H9 (cell line): ENCODE results near the gene KDM1B. TPM values are rescaled to one million over a fixed set of nuclear protein-coding genes. Genes with fewer than 3 reads are reported as not detected.

Source experiments
- DNase-seq: peaks from one replicate; pipeline ENCODE4 v3.0.0-alpha.2; 2017
- H2AFZ ChIP-seq: one replicate; pipeline ENCODE4 v1.6.1; 2013; ENCODE audit warnings: mild to moderate bottlenecking, low read length, control low read depth, moderate library complexity
- H2AK5ac ChIP-seq: 2 replicates; pipeline ENCODE4 v1.6.1; 2013; ENCODE audit warnings: low read length, control low read depth, mixed read lengths; ENCODE audit not compliant: insufficient read length
- H2BK120ac ChIP-seq: one replicate; pipeline ENCODE4 v1.6.1; 2013; ENCODE audit warnings: low read depth, mild to moderate bottlenecking, low read length, control low read depth, inconsistent platforms; ENCODE audit not compliant: poor library complexity, severe bottlenecking
- H2BK12ac ChIP-seq: 2 replicates; pipeline ENCODE4 v1.6.1; 2013; ENCODE audit warnings: low read length, control low read depth, mixed read lengths, low read depth; ENCODE audit not compliant: insufficient read length
- H2BK15ac ChIP-seq: 2 replicates; pipeline ENCODE4 v1.6.1; 2013; ENCODE audit warnings: low read depth, low read length, control low read depth
- H2BK20ac ChIP-seq: one replicate; pipeline ENCODE4 v1.6.1; 2013; ENCODE audit warnings: low read depth, mild to moderate bottlenecking, low read length, control low read depth, inconsistent platforms; ENCODE audit not compliant: poor library complexity, severe bottlenecking
- H2BK5ac ChIP-seq: 2 replicates; pipeline ENCODE4 v1.6.1; 2013; ENCODE audit warnings: low read length, control low read depth, mixed read lengths; ENCODE audit not compliant: insufficient read length
- H3K14ac ChIP-seq: 2 replicates; pipeline ENCODE4 v1.6.1; 2013; ENCODE audit warnings: low read length, control low read depth; ENCODE audit not compliant: insufficient read depth
- H3K18ac ChIP-seq: 2 replicates; pipeline ENCODE4 v1.6.1; 2013; ENCODE audit warnings: low read depth, mild to moderate bottlenecking, mixed read lengths, low read length, control low read depth; ENCODE audit not compliant: insufficient read length
- H3K23ac ChIP-seq: 2 replicates; pipeline ENCODE4 v1.6.1; 2013; ENCODE audit warnings: low read length, control low read depth, mixed read lengths, low read depth; ENCODE audit not compliant: insufficient read length
- H3K23me2 ChIP-seq: 2 replicates; pipeline ENCODE4 v1.6.1; 2013; ENCODE audit warnings: low read depth, mild to moderate bottlenecking, mixed read lengths, low read length, control low read depth; ENCODE audit not compliant: insufficient read length, poor library complexity, severe bottlenecking
- H3K27ac ChIP-seq: 2 replicates; pipeline ENCODE4 v1.5.1; 2013; ENCODE audit warnings: low read length, control low read depth, mixed read lengths, low read depth; ENCODE audit not compliant: insufficient read length
- H3K27me3 ChIP-seq: 2 replicates; pipeline ENCODE4 v1.6.1; 2013; ENCODE audit warnings: low read length, control low read depth, inconsistent platforms; ENCODE audit not compliant: insufficient read depth
- H3K4ac ChIP-seq: 2 replicates; pipeline ENCODE4 v1.6.1; 2013; ENCODE audit warnings: low read depth, mild to moderate bottlenecking, control low read depth, inconsistent platforms, low read length, moderate library complexity
- H3K4me1 ChIP-seq: 2 replicates; pipeline ENCODE4 v1.6.1; 2013; ENCODE audit warnings: low read length, control low read depth, inconsistent platforms; ENCODE audit not compliant: insufficient read depth
- H3K4me2 ChIP-seq: 2 replicates; pipeline ENCODE4 v1.6.1; 2013; ENCODE audit warnings: low read length, control low read depth, mixed read lengths; ENCODE audit not compliant: insufficient read length, insufficient read depth
- H3K56ac ChIP-seq: 2 replicates; pipeline ENCODE4 v1.6.1; 2013; ENCODE audit warnings: low read depth, mild to moderate bottlenecking, mixed read lengths, low read length, control low read depth; ENCODE audit not compliant: insufficient read length
- H3K79me1 ChIP-seq: 2 replicates; pipeline ENCODE4 v1.6.1; 2013; ENCODE audit warnings: low read depth, mild to moderate bottlenecking, moderate library complexity, low read length, control low read depth, inconsistent platforms; ENCODE audit not compliant: insufficient read depth, poor library complexity, severe bottlenecking
- H3K79me2 ChIP-seq: 2 replicates; pipeline ENCODE4 v1.6.1; 2013; ENCODE audit warnings: low read length, control low read depth, inconsistent platforms; ENCODE audit not compliant: insufficient read depth
- H3K9ac ChIP-seq: 2 replicates; pipeline ENCODE4 v1.6.1; 2013; ENCODE audit warnings: low read length, control low read depth, mixed read lengths; ENCODE audit not compliant: insufficient read length; ENCODE audit errors: extremely low read depth
- H3K9me3 ChIP-seq: one replicate; pipeline ENCODE4 v1.6.1; 2013; ENCODE audit warnings: low read depth, low read length, inconsistent platforms; ENCODE audit not compliant: control insufficient read depth
- H3T11ph ChIP-seq: one replicate; pipeline ENCODE4 v1.6.1; 2013; ENCODE audit warnings: mild to moderate bottlenecking, low read length, control low read depth, inconsistent platforms
- H4K20me1 ChIP-seq: one replicate; pipeline ENCODE4 v1.6.1; 2013; ENCODE audit not compliant: control insufficient read depth, insufficient read length, insufficient read depth
- H4K5ac ChIP-seq: 2 replicates; pipeline ENCODE4 v1.6.1; 2013; ENCODE audit warnings: low read depth, mild to moderate bottlenecking, mixed read lengths, low read length, control low read depth; ENCODE audit not compliant: insufficient read length
- H4K8ac ChIP-seq: replicated peaks from 2 replicates; pipeline ENCODE4 v1.6.1; 2013; ENCODE audit warnings: low read length, control low read depth, mixed read lengths, low read depth; ENCODE audit not compliant: insufficient read length
- H4K91ac ChIP-seq: 2 replicates; pipeline ENCODE4 v1.6.1; 2013; ENCODE audit warnings: low read depth, mild to moderate bottlenecking, moderate library complexity, mixed read lengths, low read length, control low read depth; ENCODE audit not compliant: insufficient read length
- H3K27ac Mint-ChIP-seq, 3 experiments: 2 replicates in 2 of 3; 3 replicates in 1 of 3; pipeline ENCODE4 v1.8.0; 2020 to 2021; ENCODE audit warnings: mixed read lengths in 3 of 3, mild to moderate bottlenecking in 1 of 3, moderate library complexity in 1 of 3
- H3K27me3 Mint-ChIP-seq: 2 replicates; pipeline ENCODE4 v1.8.0; 2021; ENCODE audit warnings: low read depth, mild to moderate bottlenecking, moderate library complexity, mixed read lengths
- H3K36me3 Mint-ChIP-seq, 3 experiments: 2 replicates in 2 of 3; 3 replicates in 1 of 3; pipeline ENCODE4 v1.8.0; 2020 to 2021; ENCODE audit warnings: low read depth in 3 of 3, mixed read lengths in 3 of 3; ENCODE audit not compliant: insufficient read depth in 1 of 3
- H3K4me1 Mint-ChIP-seq, 2 experiments: 2 replicates each; pipeline ENCODE4 v1.8.0; 2020; ENCODE audit warnings: mixed read lengths in 2 of 2
- H3K4me3 Mint-ChIP-seq, 2 experiments: 2 replicates in 1 of 2; 3 replicates in 1 of 2; pipeline ENCODE4 v1.8.0; 2020 to 2021; ENCODE audit warnings: mild to moderate bottlenecking in 2 of 2, mixed read lengths in 2 of 2, moderate library complexity in 1 of 2
- H3K9me3 Mint-ChIP-seq, 2 experiments: 2 replicates in 1 of 2; 3 replicates in 1 of 2; pipeline ENCODE4 v1.8.0; 2020; ENCODE audit warnings: mild to moderate bottlenecking in 2 of 2, mixed read lengths in 2 of 2, moderate library complexity in 1 of 2
- CTCF ChIP-seq: fragments of 200-600 bp; sonication (generic); conservative IDR thresholded peaks from 3 replicates; pipeline ENCODE4 v1.8.0; 2021; ENCODE audit warnings: antibody characterized with exemption, mild to moderate bottlenecking
- WGBS: extraction: QIAGEN DNeasy Blood & Tissue Kit; methylation state at CpG from one replicate; pipeline ENCODE4 v1.1.7; 2013; ENCODE audit warnings: missing lambda C conversion rate, low lambda C conversion rate, mixed read lengths; ENCODE audit not compliant: insufficient read length; ENCODE audit errors: extremely low coverage; 5-methylcytosine and 5-hydroxymethylcytosine counted together
- total RNA-seq: library from RNA; stranded (reverse); gene quantifications from 2 replicates; pipeline ENCODE4 v1.2.1, GENCODE V29; 2021

KDM1B gene
- total RNA-seq, 1 experiment from 2014 or later, result 5.4 TPM

GRCh38 chr6:18216411-18216810 lies 61.2 kb downstream of the KDM1B start:
- Histone ChIP-seq H3K4me2 (no peak overlapping the region), H2BK20ac (no peak overlapping the region), H3K9ac (no peak overlapping the region), H2BK15ac (no peak overlapping the region), H2BK5ac (no peak overlapping the region), H2BK12ac (no peak overlapping the region), H3K4me1 (no peaks in the 10 kb centered on the region), H3K23ac (no peak overlapping the region), H3K4ac (no peak overlapping the region), H3K14ac (no peak overlapping the region), H3T11ph (no peak overlapping the region), H2AK5ac (no peak overlapping the region), H3K79me1 (no peaks in the 10 kb centered on the region), H4K91ac (no peak overlapping the region), H4K5ac (no peak overlapping the region), H4K8ac (no peak overlapping the region), H3K27ac (no peak overlapping the region), H3K23me2 (no peaks in the 10 kb centered on the region), H3K18ac (no peak overlapping the region), H2BK120ac (no peak overlapping the region), H4K20me1 (no peaks in the 10 kb centered on the region), H3K56ac (no peak overlapping the region), H3K79me2 (no peaks in the 10 kb centered on the region), H3K27me3 (no peaks in the 10 kb centered on the region), H2AFZ (no peak overlapping the region), H3K9me3 (no peaks in the 10 kb centered on the region)
- peaks cover 11 to 35% (median 34%) of the 10 kb centered on the region in 3 experiments; a peak in 6 of 7 replicates for H3K36me3 Mint-ChIP-seq
- H3K9me3 Mint-ChIP-seq, result peaks cover 0 to 3% of the 10 kb centered on the region in 2 experiments; a peak in 1 of 5 replicates
- no peak for DNase-seq
- H3K4me3 Mint-ChIP-seq, result no peak overlapping the region
- WGBS, result no CpG with 5 or more reads among the region's 7 CpGs
- no peak for TF ChIP-seq CTCF
- H3K4me1 Mint-ChIP-seq, result peaks cover 0 to 6% of the 10 kb centered on the region in 2 experiments; a peak in 3 of 4 replicates
- no peaks in the 10 kb centered on the region for H3K27me3 Mint-ChIP-seq
- no peak overlapping the region for H3K27ac Mint-ChIP-seq
